ENCODE results near the gene CHCHD3.

- no peak for TF ChIP-seq CTCF (conservative IDR thresholded peaks at IDR 0.05; ENCODE audit: low read length)
- no peak for TF ChIP-seq EZH2phosphoT487 (IDR thresholded peaks at IDR 0.05; ENCODE audit: borderline replicate concordance)
Measured at GRCh38 chr7:132768099-132768498, 313.8 kb downstream of the CHCHD3 start.
